SK-N-SH (cell line): ENCODE measurements around the gene NME3. TPM values are rescaled to one million over a fixed set of nuclear protein-coding genes. Genes with fewer than 3 reads are reported as not detected.

Experiments
- CTCF ChIA-PET: fragments of 300-600, 350-600 bp; formaldehyde crosslinking; extraction: SDS; loops from one replicate; lab custom pipeline; 2021; lab: Yijun Ruan, JAX
- POLR2A ChIA-PET: fragments of 350-600 bp; sonication (Branson Sonifier 250); formaldehyde crosslinking; extraction: SDS; loops from one replicate; lab custom pipeline; 2020; ENCODE audit warnings: antibody characterized with exemption, inconsistent platforms; lab: Yijun Ruan, JAX
- DNase-seq: peaks from one replicate; pipeline ENCODE4 v3.0.0; 2012
- H2AFZ ChIP-seq: fragments of 200-600 bp; sonication (generic); 2 replicates; pipeline ENCODE4 v1.8.1; 2016; ENCODE audit warnings: antibody characterized with exemption, mild to moderate bottlenecking, low read depth
- H3F3A ChIP-seq: fragments of 200-600 bp; sonication (generic); replicated peaks from 2 replicates; pipeline ENCODE3; 2016; ENCODE audit warnings: antibody characterized with exemption, mild to moderate bottlenecking; ENCODE audit not compliant: insufficient read depth
- H3K27ac ChIP-seq, 2 experiments: fragments of 200-500 bp in 1 of 2; fragments of 200-600 bp in 1 of 2; sonication (Bioruptor generic) in 1 of 2; sonication (generic), shearing (Covaris generic) in 1 of 2; 2 replicates each; pipeline versions ENCODE4 v1.5.1 to v1.6.1; 2014 to 2016; ENCODE audit warnings: low read depth in 2 of 2, inconsistent platforms in 1 of 2, low read length in 1 of 2, mild to moderate bottlenecking in 1 of 2, mixed read lengths in 1 of 2
- H3K27me3 ChIP-seq: fragments of 200-600 bp; sonication (generic), shearing (Covaris generic); 2 replicates; pipeline ENCODE4 v1.6.1; 2016; ENCODE audit warnings: mixed run types; ENCODE audit not compliant: insufficient read depth
- H3K36me3 ChIP-seq, 2 experiments: fragments of 200-500 bp in 1 of 2; fragments of 200-600 bp in 1 of 2; sonication (Bioruptor generic) in 1 of 2; sonication (generic) in 1 of 2; replicated peaks in 1 of 2; 2 replicates each; pipeline versions ENCODE3 to v1.5.1; 2014 to 2016; ENCODE audit warnings: low read length in 1 of 2, mild to moderate bottlenecking in 1 of 2; ENCODE audit not compliant: insufficient read depth in 2 of 2, control insufficient read depth in 1 of 2
- H3K4me1 ChIP-seq, 2 experiments: fragments of 200-500 bp in 1 of 2; fragments of 200-600 bp in 1 of 2; sonication (Bioruptor generic) in 1 of 2; sonication (generic), shearing (Covaris generic) in 1 of 2; 2 replicates each; pipeline versions ENCODE4 v1.5.1 to v1.6.1; 2014 to 2016; ENCODE audit warnings: low read depth in 1 of 2, low read length in 1 of 2, mixed run types in 1 of 2; ENCODE audit not compliant: insufficient read depth in 2 of 2, control insufficient read depth in 1 of 2
- H3K4me2 ChIP-seq: fragments of 200-600 bp; sonication (generic), shearing (Covaris generic); 2 replicates; pipeline ENCODE4 v1.6.1; 2017; ENCODE audit warnings: mixed run types
- H3K4me3 ChIP-seq, 2 experiments: fragments of 200-500 bp in 1 of 2; fragments of 200-600 bp in 1 of 2; sonication (Bioruptor generic) in 1 of 2; sonication (generic), shearing (Covaris generic) in 1 of 2; 2 replicates each; pipeline versions ENCODE4 v1.5.1 to v1.8.1; 2014 to 2016; ENCODE audit warnings: low read depth in 2 of 2, inconsistent platforms in 1 of 2, low read length in 1 of 2, mild to moderate bottlenecking in 1 of 2, mixed read lengths in 1 of 2, moderate library complexity in 1 of 2
- H3K79me2 ChIP-seq: fragments of 200-600 bp; sonication (generic); 2 replicates; pipeline ENCODE4 v1.8.1; 2017; ENCODE audit warnings: mild to moderate bottlenecking; ENCODE audit not compliant: insufficient read depth
- H3K9ac ChIP-seq: fragments of 200-600 bp; sonication (generic); 2 replicates; pipeline ENCODE4 v1.6.1; 2017; ENCODE audit warnings: mixed run types
- H3K9me2 ChIP-seq: fragments of 200-600 bp; sonication (generic); 2 replicates; pipeline ENCODE4 v1.6.1; 2017; ENCODE audit warnings: mixed run types
- H3K9me3 ChIP-seq: fragments of 200-600 bp; sonication (generic); 2 replicates; pipeline ENCODE4 v1.6.1; 2017; ENCODE audit warnings: mixed run types, mild to moderate bottlenecking, moderate library complexity
- H4K20me1 ChIP-seq: fragments of 200-600 bp; sonication (generic); 2 replicates; pipeline ENCODE4 v1.6.1; 2017; ENCODE audit warnings: mild to moderate bottlenecking, mixed run types; ENCODE audit not compliant: insufficient read depth
- ELF1 ChIP-seq: IDR thresholded peaks from 2 replicates; pipeline ENCODE4 v1.4.0; 2012
- EZH2phosphoT487 ChIP-seq: fragments of 200-600 bp; sonication (generic); IDR thresholded peaks from 2 replicates; pipeline ENCODE4 v1.6.1; 2017; ENCODE audit warnings: low read depth, mixed run types, mild to moderate bottlenecking, antibody characterized with exemption, moderate library complexity, borderline replicate concordance
- FOXJ3 ChIP-seq: sonication (generic); formaldehyde crosslinking; IDR thresholded peaks from 2 replicates; pipeline ENCODE4 v1.5.1; 2020; ENCODE audit warnings: mild to moderate bottlenecking, missing genetic modification reagents
- GATA2 ChIP-seq: sonication (generic); formaldehyde crosslinking; IDR thresholded peaks from 2 replicates; pipeline ENCODE4 v1.5.0; 2020; ENCODE audit warnings: mild to moderate bottlenecking, missing genetic modification reagents
- JUND ChIP-seq: IDR thresholded peaks from 2 replicates; pipeline ENCODE4 v1.4.0; 2012
- MXI1 ChIP-seq: IDR thresholded peaks from 2 replicates; pipeline ENCODE4 v1.6.1; 2012; ENCODE audit warnings: mild to moderate bottlenecking, low read depth, low read length, improper control_type of control experiment
- NRF1 ChIP-seq: IDR thresholded peaks from 2 replicates; pipeline ENCODE4 v1.6.1; 2012; ENCODE audit warnings: low read depth, mild to moderate bottlenecking, low read length
- POLR2AphosphoS5 ChIP-seq: IDR thresholded peaks from 2 replicates; pipeline ENCODE4 v1.6.1; 2012; ENCODE audit warnings: low read depth, low read length
- RAD21 ChIP-seq: IDR thresholded peaks from 2 replicates; pipeline ENCODE4 v1.6.1; 2012; ENCODE audit warnings: mild to moderate bottlenecking, low read length
- RXRA ChIP-seq: IDR thresholded peaks from 2 replicates; pipeline ENCODE4 v1.4.0; 2012; ENCODE audit warnings: low read depth, mild to moderate bottlenecking, borderline replicate concordance
- SIN3A ChIP-seq: IDR thresholded peaks from 2 replicates; pipeline ENCODE4 v1.6.1; 2012; ENCODE audit warnings: low read depth, mild to moderate bottlenecking, low read length, moderate library complexity, borderline replicate concordance
- TAF1 ChIP-seq: IDR thresholded peaks from 2 replicates; pipeline ENCODE4 v1.6.1; 2012; ENCODE audit warnings: low read depth, mild to moderate bottlenecking, low read length, moderate library complexity, borderline replicate concordance
- YY1 ChIP-seq: IDR thresholded peaks from 2 replicates; pipeline ENCODE4 v1.4.0; 2012; ENCODE audit warnings: low read depth, mild to moderate bottlenecking
- WGBS: methylation state at CpG from one replicate; pipeline ENCODE4 v1.1.6; 2017; ENCODE audit warnings: low lambda C conversion rate; 5-methylcytosine and 5-hydroxymethylcytosine counted together
- polyA plus RNA-seq, 3 experiments: library from polyadenylated mRNA; depleted of rRNA; stranded (reverse); fragments of >200 nt; gene quantifications; 2 replicates each; pipeline ENCODE4 v1.2.3, GENCODE V29; 2012
- TF ChIP-seq, protein P1 (sequence below): IDR thresholded peaks from 2 replicates; pipeline ENCODE4; 2012
- TF ChIP-seq, protein P2 (sequence below): IDR thresholded peaks from 2 replicates; pipeline ENCODE4 v1.6.1; 2012; ENCODE audit warnings: mild to moderate bottlenecking, low read depth, low read length, moderate library complexity
- TF ChIP-seq, protein P3 (sequence below): IDR thresholded peaks from 2 replicates; pipeline ENCODE4 v1.4.0; 2012; ENCODE audit warnings: low read depth, borderline replicate concordance
- TF ChIP-seq, protein P4 (sequence below): IDR thresholded peaks from 2 replicates; pipeline ENCODE4 v1.4.0; 2012; ENCODE audit warnings: low read depth
- TF ChIP-seq, protein P5 (sequence below): fragments of 200-600 bp; sonication (generic); IDR thresholded peaks from 2 replicates; pipeline ENCODE4 v1.6.1; 2017; ENCODE audit warnings: antibody characterized with exemption, mild to moderate bottlenecking, moderate library complexity

Gene NME3
- polyA plus RNA-seq, 1 of the 3 experiments (the other 2 are of a cell fraction), result 77.2 TPM

DNA sequence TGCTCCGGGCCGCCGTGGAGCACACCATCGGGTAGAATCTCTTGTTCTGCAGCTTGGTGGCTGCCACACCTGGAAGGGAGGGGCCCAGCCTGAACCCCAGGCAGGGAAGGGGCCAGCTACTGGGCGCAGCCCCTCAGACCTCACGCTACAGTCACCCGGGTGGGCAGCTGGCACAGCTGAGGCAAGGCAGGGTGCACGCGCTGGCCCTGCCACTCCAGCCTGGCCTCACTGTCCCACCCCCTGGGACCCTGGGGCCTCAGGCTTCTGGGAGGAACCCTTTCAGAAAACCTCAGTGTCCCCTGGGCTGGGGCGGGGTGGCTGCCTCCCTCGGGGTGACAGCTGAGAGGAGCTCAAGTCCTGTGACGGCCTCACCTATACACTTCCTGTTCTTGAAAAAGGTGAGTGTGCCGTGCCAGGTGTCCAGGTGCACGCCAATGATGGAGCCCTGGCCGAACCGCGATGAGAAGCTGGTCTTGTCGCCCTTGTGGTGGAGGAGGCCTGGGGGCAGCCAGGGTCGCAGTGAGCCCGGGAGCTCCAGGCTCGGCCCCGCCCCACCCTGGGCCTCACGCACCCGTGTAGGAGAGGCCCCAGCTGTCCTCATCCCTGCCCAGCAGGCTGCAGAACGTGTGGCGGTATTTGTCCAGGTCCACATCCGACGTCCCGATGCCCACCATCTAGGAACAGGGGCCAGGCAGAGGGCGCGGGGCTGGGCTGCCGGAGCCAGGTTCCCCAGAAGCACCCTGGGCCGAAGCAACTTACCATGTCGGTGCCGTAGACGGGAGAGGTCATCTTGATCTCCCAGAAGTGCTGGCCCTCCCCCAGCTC lies 6.2 kb upstream of the NME3 start (continued):
- TF ChIP-seq, protein P1, sequence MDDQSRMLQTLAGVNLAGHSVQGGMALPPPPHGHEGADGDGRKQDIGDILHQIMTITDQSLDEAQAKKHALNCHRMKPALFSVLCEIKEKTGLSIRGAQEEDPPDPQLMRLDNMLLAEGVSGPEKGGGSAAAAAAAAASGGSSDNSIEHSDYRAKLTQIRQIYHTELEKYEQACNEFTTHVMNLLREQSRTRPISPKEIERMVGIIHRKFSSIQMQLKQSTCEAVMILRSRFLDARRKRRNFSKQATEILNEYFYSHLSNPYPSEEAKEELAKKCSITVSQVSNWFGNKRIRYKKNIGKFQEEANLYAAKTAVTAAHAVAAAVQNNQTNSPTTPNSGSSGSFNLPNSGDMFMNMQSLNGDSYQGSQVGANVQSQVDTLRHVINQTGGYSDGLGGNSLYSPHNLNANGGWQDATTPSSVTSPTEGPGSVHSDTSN, result peak; percentile 2; the same call in 1 of the 2 replicates
- TF ChIP-seq YY1, result no peak

DNA sequence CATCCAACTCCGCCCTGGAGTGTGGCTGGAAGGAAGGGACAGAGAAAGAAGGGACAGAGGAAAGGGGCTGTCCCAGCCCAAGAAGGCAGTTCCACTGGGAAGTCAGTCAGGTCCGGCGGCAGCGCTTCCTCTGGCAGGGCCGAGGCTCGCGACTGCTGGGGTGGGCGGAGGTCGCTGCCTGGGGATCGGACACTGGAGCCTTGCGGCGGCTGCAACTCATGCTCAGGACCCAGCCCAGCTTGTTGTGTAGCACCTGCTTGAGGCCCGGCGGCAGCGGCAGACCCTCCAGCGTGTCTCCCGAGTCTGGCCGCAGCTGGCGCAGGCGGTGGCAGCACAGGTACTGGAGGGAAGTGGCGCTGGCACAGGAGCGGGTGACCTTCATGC lies 5.6 kb upstream of the NME3 start:
- Histone ChIP-seq H3K4me3 (no peak overlapping the region), H3K9ac (no peak overlapping the region), H3K9me2 (no peaks in the 10 kb centered on the region), H2AFZ (no peak overlapping the region), H3K4me2 (no peak overlapping the region), H3K79me2 (peaks cover 42% of the 10 kb centered on the region), H3K36me3 (peaks cover 3 to 37% of the 10 kb centered on the region in 2 experiments), H3K4me1 (peaks cover 0 to 25% of the 10 kb centered on the region in 2 experiments; a peak in 2 of 4 replicates), H3K27me3 (no peaks in the 10 kb centered on the region), H3K9me3 (no peaks in the 10 kb centered on the region), H3K27ac (no peak overlapping the region), H3F3A (peaks cover 11% of the 10 kb centered on the region), H4K20me1 (peaks cover 13% of the 10 kb centered on the region; the same call in 1 of the 2 replicates)
- TF ChIP-seq ELF1 (no peak), RXRA (no peak), TAF1 (no peak), YY1 (no peak), NRF1 (no peak), EZH2phosphoT487 (no peak), JUND (no peak), SIN3A (no peak), GATA2 (CRISPR knock-in tag) (no peak), RAD21 (no peak), FOXJ3 (CRISPR knock-in tag) (no peak), MXI1 (no peak), POLR2AphosphoS5 (no peak)
- TF ChIP-seq, protein P2, sequence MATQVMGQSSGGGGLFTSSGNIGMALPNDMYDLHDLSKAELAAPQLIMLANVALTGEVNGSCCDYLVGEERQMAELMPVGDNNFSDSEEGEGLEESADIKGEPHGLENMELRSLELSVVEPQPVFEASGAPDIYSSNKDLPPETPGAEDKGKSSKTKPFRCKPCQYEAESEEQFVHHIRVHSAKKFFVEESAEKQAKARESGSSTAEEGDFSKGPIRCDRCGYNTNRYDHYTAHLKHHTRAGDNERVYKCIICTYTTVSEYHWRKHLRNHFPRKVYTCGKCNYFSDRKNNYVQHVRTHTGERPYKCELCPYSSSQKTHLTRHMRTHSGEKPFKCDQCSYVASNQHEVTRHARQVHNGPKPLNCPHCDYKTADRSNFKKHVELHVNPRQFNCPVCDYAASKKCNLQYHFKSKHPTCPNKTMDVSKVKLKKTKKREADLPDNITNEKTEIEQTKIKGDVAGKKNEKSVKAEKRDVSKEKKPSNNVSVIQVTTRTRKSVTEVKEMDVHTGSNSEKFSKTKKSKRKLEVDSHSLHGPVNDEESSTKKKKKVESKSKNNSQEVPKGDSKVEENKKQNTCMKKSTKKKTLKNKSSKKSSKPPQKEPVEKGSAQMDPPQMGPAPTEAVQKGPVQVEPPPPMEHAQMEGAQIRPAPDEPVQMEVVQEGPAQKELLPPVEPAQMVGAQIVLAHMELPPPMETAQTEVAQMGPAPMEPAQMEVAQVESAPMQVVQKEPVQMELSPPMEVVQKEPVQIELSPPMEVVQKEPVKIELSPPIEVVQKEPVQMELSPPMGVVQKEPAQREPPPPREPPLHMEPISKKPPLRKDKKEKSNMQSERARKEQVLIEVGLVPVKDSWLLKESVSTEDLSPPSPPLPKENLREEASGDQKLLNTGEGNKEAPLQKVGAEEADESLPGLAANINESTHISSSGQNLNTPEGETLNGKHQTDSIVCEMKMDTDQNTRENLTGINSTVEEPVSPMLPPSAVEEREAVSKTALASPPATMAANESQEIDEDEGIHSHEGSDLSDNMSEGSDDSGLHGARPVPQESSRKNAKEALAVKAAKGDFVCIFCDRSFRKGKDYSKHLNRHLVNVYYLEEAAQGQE, result no peak
- TF ChIP-seq, protein P3, sequence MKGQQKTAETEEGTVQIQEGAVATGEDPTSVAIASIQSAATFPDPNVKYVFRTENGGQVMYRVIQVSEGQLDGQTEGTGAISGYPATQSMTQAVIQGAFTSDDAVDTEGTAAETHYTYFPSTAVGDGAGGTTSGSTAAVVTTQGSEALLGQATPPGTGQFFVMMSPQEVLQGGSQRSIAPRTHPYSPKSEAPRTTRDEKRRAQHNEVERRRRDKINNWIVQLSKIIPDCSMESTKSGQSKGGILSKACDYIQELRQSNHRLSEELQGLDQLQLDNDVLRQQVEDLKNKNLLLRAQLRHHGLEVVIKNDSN, result no peak
- TF ChIP-seq, protein P4, sequence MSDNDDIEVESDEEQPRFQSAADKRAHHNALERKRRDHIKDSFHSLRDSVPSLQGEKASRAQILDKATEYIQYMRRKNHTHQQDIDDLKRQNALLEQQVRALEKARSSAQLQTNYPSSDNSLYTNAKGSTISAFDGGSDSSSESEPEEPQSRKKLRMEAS, result no peak
- TF ChIP-seq, protein P5, sequence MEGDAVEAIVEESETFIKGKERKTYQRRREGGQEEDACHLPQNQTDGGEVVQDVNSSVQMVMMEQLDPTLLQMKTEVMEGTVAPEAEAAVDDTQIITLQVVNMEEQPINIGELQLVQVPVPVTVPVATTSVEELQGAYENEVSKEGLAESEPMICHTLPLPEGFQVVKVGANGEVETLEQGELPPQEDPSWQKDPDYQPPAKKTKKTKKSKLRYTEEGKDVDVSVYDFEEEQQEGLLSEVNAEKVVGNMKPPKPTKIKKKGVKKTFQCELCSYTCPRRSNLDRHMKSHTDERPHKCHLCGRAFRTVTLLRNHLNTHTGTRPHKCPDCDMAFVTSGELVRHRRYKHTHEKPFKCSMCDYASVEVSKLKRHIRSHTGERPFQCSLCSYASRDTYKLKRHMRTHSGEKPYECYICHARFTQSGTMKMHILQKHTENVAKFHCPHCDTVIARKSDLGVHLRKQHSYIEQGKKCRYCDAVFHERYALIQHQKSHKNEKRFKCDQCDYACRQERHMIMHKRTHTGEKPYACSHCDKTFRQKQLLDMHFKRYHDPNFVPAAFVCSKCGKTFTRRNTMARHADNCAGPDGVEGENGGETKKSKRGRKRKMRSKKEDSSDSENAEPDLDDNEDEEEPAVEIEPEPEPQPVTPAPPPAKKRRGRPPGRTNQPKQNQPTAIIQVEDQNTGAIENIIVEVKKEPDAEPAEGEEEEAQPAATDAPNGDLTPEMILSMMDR, result no peak
- TF ChIP-seq, protein P1, result no peak
- CTCF ChIA-PET, result no interaction called here
- DNase-seq, result no peak
- WGBS, result 93% methylated on average over 4 of the region's 22 CpGs
- POLR2A ChIA-PET, result interaction anchor here (1.0 kb wide), 1 partner anchor 13 kb away, joined by 3 read pairs; no protein-coding TSS in a partner anchor
